Mesothelial cell of epicardium (in vitro differentiated cells): ENCODE data around the gene TMEM43. TPM values are rescaled to one million over a fixed set of nuclear protein-coding genes. Genes with fewer than 3 reads are reported as not detected.

Experiments
- DNase-seq, 2 experiments: peaks; one replicate each; pipeline ENCODE4 v3.0.0; 2021; ENCODE audit warnings: low spot score in 2 of 2; ENCODE audit not compliant: unreplicated experiment in 2 of 2
- H3K27ac Mint-ChIP-seq: 2 replicates; pipeline ENCODE4 v1.8.0; 2021; ENCODE audit warnings: mixed read lengths
- H3K27me3 Mint-ChIP-seq: 2 replicates; pipeline ENCODE4 v1.8.0; 2021; ENCODE audit warnings: low read depth, mixed read lengths
- H3K36me3 Mint-ChIP-seq: 2 replicates; pipeline ENCODE4 v1.8.0; 2021; ENCODE audit warnings: mixed read lengths
- H3K4me1 Mint-ChIP-seq: 2 replicates; pipeline ENCODE4 v1.8.0; 2021; ENCODE audit warnings: mixed read lengths
- H3K4me3 Mint-ChIP-seq: 2 replicates; pipeline ENCODE4 v1.8.0; 2021; ENCODE audit warnings: mild to moderate bottlenecking, moderate library complexity, mixed read lengths
- H3K9me3 Mint-ChIP-seq: 2 replicates; pipeline ENCODE4 v1.8.0; 2021; ENCODE audit warnings: mixed read lengths
- CTCF ChIP-seq: fragments of 200-600 bp; sonication (generic); IDR thresholded peaks from one replicate; pipeline ENCODE4 v1.5.0; 2021; ENCODE audit warnings: antibody characterized with exemption; ENCODE audit not compliant: unreplicated experiment
- total RNA-seq: library from RNA; stranded (reverse); gene quantifications from 3 replicates; pipeline ENCODE4 v1.2.1, GENCODE V29; 2021

The TMEM43 gene
- total RNA-seq, 1 donor from 2014 or later: 50.0 TPM

DNA sequence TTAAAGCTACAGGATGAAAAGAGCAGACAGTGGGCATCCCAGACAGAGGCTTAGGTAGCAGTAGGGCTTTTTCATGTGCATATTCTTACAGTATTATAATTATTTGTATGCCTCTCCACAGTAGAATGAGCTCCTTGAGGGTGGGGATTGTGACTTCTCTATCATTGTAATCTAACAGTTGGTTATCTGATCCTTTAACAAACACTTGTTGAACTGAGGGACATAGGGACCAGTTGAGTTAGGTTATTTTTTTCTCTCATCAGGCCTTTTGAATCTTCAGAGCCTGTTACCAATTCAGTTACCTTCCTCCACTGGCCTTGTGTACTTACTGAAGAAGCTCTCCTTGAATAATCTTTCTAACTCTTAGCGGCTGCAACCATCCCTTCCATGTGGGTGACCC, 54.9 kb downstream of the TMEM43 start:
- no peaks in the 10 kb centered on the region for H3K9me3 Mint-ChIP-seq

DNA sequence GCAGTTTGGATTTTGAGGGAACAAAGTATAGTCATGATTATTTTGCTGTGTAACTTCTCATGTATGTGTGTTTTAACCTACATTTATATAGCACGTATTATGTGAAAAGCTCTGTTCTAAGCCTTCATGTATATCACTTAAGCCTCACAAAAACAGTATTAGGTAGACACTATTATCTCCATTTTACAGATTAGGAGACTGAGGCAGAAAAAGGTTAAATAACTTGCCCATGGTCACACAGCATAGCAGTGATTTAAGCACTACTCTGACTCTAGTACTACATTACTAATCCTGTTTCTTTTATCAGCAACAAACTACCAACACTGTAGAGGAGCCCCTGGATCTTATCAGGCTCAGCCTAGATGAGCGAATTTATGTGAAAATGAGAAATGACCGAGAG, 56.4 kb downstream of the TMEM43 start:
- Mint-ChIP-seq H3K4me1 (peaks cover 36% of the 10 kb centered on the region), H3K27ac (no peak overlapping the region), H3K27me3 (no peaks in the 10 kb centered on the region), H3K9me3 (no peaks in the 10 kb centered on the region), H3K36me3 (peaks cover 23% of the 10 kb centered on the region), H3K4me3 (no peak overlapping the region)
- no peak for TF ChIP-seq CTCF
- no peak for DNase-seq

More for the DNA sequence above, 54.9 kb downstream of the TMEM43 start:
- Mint-ChIP-seq H3K4me1 (peaks cover 44% of the 10 kb centered on the region), H3K4me3 (peak overlapping the region; percentile 98), H3K27ac (peak overlapping the region; percentile 100), H3K27me3 (no peaks in the 10 kb centered on the region), H3K36me3 (peaks cover 18% of the 10 kb centered on the region)
- no peak for DNase-seq
- no peak for TF ChIP-seq CTCF

DNA sequence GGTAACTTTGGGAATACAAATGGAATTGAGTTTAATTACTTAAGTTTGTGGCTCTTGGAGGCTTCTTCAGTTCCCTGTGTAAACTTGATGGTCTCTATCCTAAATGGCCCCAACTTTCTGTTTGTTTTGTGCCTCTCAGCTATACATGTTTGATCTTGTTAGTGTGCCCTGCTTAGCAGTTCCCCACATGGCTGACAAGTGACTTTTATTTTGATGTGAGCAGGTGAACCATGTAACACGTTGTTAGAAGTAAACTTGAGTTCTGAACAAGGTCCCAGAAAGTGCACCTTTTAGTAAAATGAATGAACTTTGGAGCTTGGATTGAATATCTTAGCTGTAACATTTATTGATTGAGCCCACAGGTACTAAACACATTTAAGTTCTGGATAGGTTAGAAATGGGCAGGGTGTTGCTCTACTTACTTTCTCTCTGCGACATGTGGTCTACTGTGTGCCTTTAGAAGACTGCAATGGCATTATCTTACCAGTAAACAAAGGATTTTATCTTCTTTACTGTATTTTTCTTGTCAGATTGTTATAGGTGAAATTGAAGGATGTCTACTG, 58.2 kb downstream of the TMEM43 start:
- no peak for DNase-seq
- H3K36me3 Mint-ChIP-seq: peaks cover 33% of the 10 kb centered on the region
- no peaks in the 10 kb centered on the region for H3K9me3 Mint-ChIP-seq
- no peak for TF ChIP-seq CTCF
- H3K4me3 Mint-ChIP-seq: no peak overlapping the region
- no peaks in the 10 kb centered on the region for H3K27me3 Mint-ChIP-seq
- H3K27ac Mint-ChIP-seq: no peak overlapping the region
- peaks cover 23% of the 10 kb centered on the region for H3K4me1 Mint-ChIP-seq

- Mint-ChIP-seq H3K27me3 (no peaks in the 10 kb centered on the region), H3K27ac (no peak overlapping the region), H3K4me3 (no peak overlapping the region), H3K36me3 (peaks cover 63% of the 10 kb centered on the region), H3K9me3 (peaks cover 12% of the 10 kb centered on the region), H3K4me1 (peaks cover 6% of the 10 kb centered on the region)
- DNase-seq: no peak
- no peak for TF ChIP-seq CTCF
Measured at GRCh38 chr3:14186854-14187458, 62.1 kb downstream of the TMEM43 start.

DNA sequence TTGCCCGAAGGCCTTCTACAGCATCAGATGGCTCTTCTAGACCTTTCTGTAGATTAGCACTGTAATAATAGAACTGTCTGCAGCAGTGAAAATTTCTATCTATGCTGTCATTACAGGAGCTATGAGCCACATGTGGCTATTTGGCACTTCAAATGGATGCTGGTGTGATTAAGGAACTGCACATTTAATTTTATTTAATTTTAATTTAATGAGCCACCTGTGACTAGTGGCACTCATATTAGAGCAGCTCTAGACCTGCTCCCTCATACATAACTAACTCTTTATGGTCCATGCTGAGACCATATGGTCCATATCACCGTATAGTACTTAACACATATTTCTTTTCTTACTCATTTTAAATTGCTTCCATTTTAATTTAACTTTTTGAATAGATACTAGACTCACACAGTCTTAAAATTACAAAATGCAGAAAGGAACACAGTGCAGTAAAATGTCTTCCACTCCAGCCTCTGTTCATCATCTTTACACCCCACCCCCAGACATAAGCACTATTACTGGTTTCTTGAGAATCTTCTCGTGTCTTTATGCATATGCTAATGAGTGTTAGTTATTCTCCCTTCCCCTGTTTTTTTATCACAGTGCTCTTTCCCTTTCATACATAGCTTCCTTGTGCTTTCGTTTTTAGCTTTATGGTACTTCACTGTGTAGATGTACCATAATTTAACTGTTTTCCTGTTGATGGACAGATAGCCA, 63.3 kb downstream of the TMEM43 start:
- H3K36me3 Mint-ChIP-seq: peaks cover 56% of the 10 kb centered on the region
- TF ChIP-seq CTCF: no peak
- DNase-seq: no peak
- H3K9me3 Mint-ChIP-seq: peaks cover 12% of the 10 kb centered on the region
- H3K27ac Mint-ChIP-seq: no peak overlapping the region
- peaks cover 2% of the 10 kb centered on the region for H3K4me1 Mint-ChIP-seq
- H3K4me3 Mint-ChIP-seq: no peak overlapping the region
- no peaks in the 10 kb centered on the region for H3K27me3 Mint-ChIP-seq

Other genes starting within 250 kb of the TMEM43 start
- 0.89 to 1.0 TPM (median 0.99 TPM) in 3 replicates for gene WNT7A, start 245.0 kb upstream of the TMEM43 start, total RNA-seq
- gene CHCHD4, start 182 bp upstream of the TMEM43 start, total RNA-seq: 7.1 to 7.3 TPM (median 7.3 TPM) in 3 replicates
- gene XPC, start 53.5 kb downstream of the TMEM43 start, total RNA-seq: 47.5 to 52.0 TPM (median 47.8 TPM) in 3 replicates
- 9.6 to 10.9 TPM (median 9.7 TPM) in 3 replicates for gene LSM3, start 53.8 kb downstream of the TMEM43 start, total RNA-seq